Panc1 (cell line): ENCODE results near the gene TTC34. TPM values are rescaled to one million over a fixed set of nuclear protein-coding genes. Genes with fewer than 3 reads are reported as not detected.

Experiments
- ATAC-seq: fragments of 200-7000 bp; cut with Tn5 transposase; 2 replicates; pipeline ENCODE4 v1.9.1; 2020; ENCODE audit warnings: mild to moderate bottlenecking, moderate library complexity
- BruUV-seq: library from RNA; stranded (reverse); fragments of 400-500 nt; replicated peaks from 2 replicates; lab custom pipeline; 2021; lab: Mats Ljungman, UMichigan
- CTCF ChIA-PET: fragments of 300-600 bp; sonication (Branson Sonifier 250); formaldehyde crosslinking; loops from one replicate; lab custom pipeline; 2022; ENCODE audit warnings: antibody characterized with exemption; lab: Charles Lee
- POLR2A ChIA-PET: fragments of 300-600 bp; sonication (Branson Sonifier 250); formaldehyde crosslinking; loops from one replicate; lab custom pipeline; 2022; ENCODE audit warnings: antibody characterized with exemption; lab: Charles Lee
- DNase-seq: peaks from one replicate; pipeline ENCODE4 v3.0.0-alpha.2; 2010; ENCODE audit warnings: low read depth, low spot score
- H3K27ac ChIP-seq: 2 replicates; pipeline ENCODE4 v1.5.1; 2011; ENCODE audit warnings: mild to moderate bottlenecking, low read length, inconsistent platforms
- H3K27me3 ChIP-seq: fragments of 200-500 bp; sonication (Bioruptor generic); 2 replicates; pipeline ENCODE4 v1.6.0; 2014; ENCODE audit warnings: low read length, inconsistent platforms; ENCODE audit not compliant: control insufficient read depth, insufficient read depth
- H3K36me3 ChIP-seq: fragments of 200-500 bp; sonication (Bioruptor generic); 2 replicates; pipeline ENCODE4 v1.5.1; 2014; ENCODE audit warnings: inconsistent platforms, mild to moderate bottlenecking, low read length, moderate library complexity; ENCODE audit not compliant: control insufficient read depth, insufficient read depth
- H3K4me1 ChIP-seq: 2 replicates; pipeline ENCODE4 v1.5.1; 2011; ENCODE audit warnings: inconsistent platforms, mild to moderate bottlenecking, low read length, moderate library complexity; ENCODE audit not compliant: control insufficient read depth, insufficient read depth
- H3K4me3 ChIP-seq, 2 experiments: 2 replicates each; pipeline ENCODE4 v1.5.1; 2011 to 2012; ENCODE audit warnings: low read depth in 2 of 2, low read length in 2 of 2, mild to moderate bottlenecking in 2 of 2, inconsistent platforms in 1 of 2, moderate library complexity in 1 of 2
- H3K9me3 ChIP-seq: fragments of 200-500 bp; sonication (Bioruptor generic); 2 replicates; pipeline ENCODE4 v1.5.1; 2014; ENCODE audit warnings: low read depth, mild to moderate bottlenecking, inconsistent platforms, low read length, moderate library complexity; ENCODE audit not compliant: control insufficient read depth, insufficient read depth
- CTCF ChIP-seq: fragments of 450-650 bp; IDR thresholded peaks from 2 replicates; pipeline ENCODE4 v1.5.1; 2017; ENCODE audit warnings: mild to moderate bottlenecking
- POLR2AphosphoS5 ChIP-seq: IDR thresholded peaks from 2 replicates; pipeline ENCODE4 v1.6.1; 2012; ENCODE audit warnings: mild to moderate bottlenecking, low read depth, low read length, moderate library complexity
- REST ChIP-seq, 2 experiments: IDR thresholded peaks; 2 replicates each; pipeline ENCODE4 v1.6.1; 2011 to 2012; ENCODE audit warnings: low read depth in 2 of 2, control low read depth in 1 of 2, low read length in 1 of 2, mild to moderate bottlenecking in 1 of 2, moderate library complexity in 1 of 2; ENCODE audit not compliant: insufficient read depth in 1 of 2
- SIN3A ChIP-seq: IDR thresholded peaks from 2 replicates; pipeline ENCODE4 v1.6.1; 2012; ENCODE audit warnings: low read depth, mild to moderate bottlenecking, low read length, moderate library complexity, borderline replicate concordance; ENCODE audit not compliant: insufficient read depth
- TCF7L2 ChIP-seq: IDR thresholded peaks from 2 replicates; pipeline ENCODE4 v1.6.1; 2011; ENCODE audit warnings: mild to moderate bottlenecking, low read depth, low read length, inconsistent platforms
- in situ Hi-C: cut with HindIII; loops from 2 replicates; pipeline ENCODE4 v1.10.0; 2016; ENCODE audit warnings: low sequenced_read_pairs, low pct_unique_long_range_greater_than_20kb
- intact Hi-C: fragments of 100-400 bp; cut with micrococcal nuclease; formaldehyde crosslinking; loops from one replicate; pipeline ENCODE4 v1.10.0; 2022; ENCODE audit not compliant: unreplicated experiment
- total RNA-seq: library from RNA; stranded (reverse); gene quantifications from one replicate; pipeline ENCODE4 v1.2.1, GENCODE V29; 2021; ENCODE audit not compliant: unreplicated experiment

The TTC34 gene
- total RNA-seq, 1 experiment from 2014 or later = 1.5 TPM

GRCh38 chr1:2789986-2790581 lies 11.4 kb downstream of the TTC34 start:
- no TSS peak for BruUV-seq
- H3K27ac ChIP-seq = no peak overlapping the region
- intact Hi-C loops (no loop called here), in situ Hi-C loops (no loop called here)
- TF ChIP-seq SIN3A (no peak), POLR2AphosphoS5 (no peak), REST (IDR thresholded peaks at IDR 0.05; ENCODE audit: insufficient read depth in 1 of 2, low read depth in 2 of 2, low read length in 1 of 2) (no peak), CTCF (no peak), TCF7L2 (no peak)
- no peak for ATAC-seq
- no peaks in the 10 kb centered on the region for H3K36me3 ChIP-seq
- no peak for DNase-seq
- H3K4me3 ChIP-seq = no peak overlapping the region
- ChIA-PET CTCF (no interaction called here), POLR2A (no interaction called here)
- H3K9me3 ChIP-seq = peaks cover 13% of the 10 kb centered on the region; the same call in 1 of the 2 replicates
- no peaks in the 10 kb centered on the region for H3K4me1 ChIP-seq
- H3K27me3 ChIP-seq = no peaks in the 10 kb centered on the region; the same call in 1 of the 2 replicates

- Histone ChIP-seq H3K4me1 (no peaks in the 10 kb centered on the region), H3K27me3 (no peaks in the 10 kb centered on the region; the same call in 1 of the 2 replicates), H3K36me3 (no peaks in the 10 kb centered on the region), H3K9me3 (peaks cover 12% of the 10 kb centered on the region; the same call in 1 of the 2 replicates), H3K4me3 (no peak overlapping the region), H3K27ac (no peak overlapping the region)
- no TSS peak for BruUV-seq
- DNase-seq = no peak
- no peak for ATAC-seq
- CTCF ChIA-PET = no interaction called here
- POLR2A ChIA-PET = no interaction called here
- no peak for TF ChIP-seq POLR2AphosphoS5
- no peak for TF ChIP-seq CTCF
- no peak for TF ChIP-seq SIN3A
- TF ChIP-seq TCF7L2 = no peak
- TF ChIP-seq REST (IDR thresholded peaks at IDR 0.05; ENCODE audit: insufficient read depth in 1 of 2, low read depth in 2 of 2, low read length in 1 of 2) = no peak
- in situ Hi-C loops (no loop called here), intact Hi-C loops (no loop called here)
Observed at GRCh38 chr1:2789164-2789985, 12.1 kb downstream of the TTC34 start.
